ENCODE results near the gene OTUD7B. TPM values are rescaled to one million over a fixed set of nuclear protein-coding genes. Genes with fewer than 3 reads are reported as not detected.

OTUD7B gene
- total RNA-seq, 1 experiment from 2014 or later: 23.5 TPM

- DNase-seq: no peak
- Histone ChIP-seq H3K4me2 (ENCODE audit: insufficient read depth, insufficient read length, low read length) (no peak overlapping the region), H4K20me1 (ENCODE audit: control insufficient read depth, insufficient read depth, insufficient read length) (no peaks in the 10 kb centered on the region), H2BK120ac (ENCODE audit: low read depth, low read length, poor library complexity, severe bottlenecking) (no peak overlapping the region), H3K9ac (ENCODE audit: extremely low read depth, insufficient read length, low read length) (no peak overlapping the region), H3K4me1 (ENCODE audit: insufficient read depth, low read length) (peaks cover 4% of the 10 kb centered on the region; the same call in 1 of the 2 replicates), H3K14ac (ENCODE audit: insufficient read depth, low read length) (no peak overlapping the region), H3K27ac (ENCODE audit: insufficient read length, low read depth, low read length) (no peak overlapping the region), H3K9me3 (ENCODE audit: control insufficient read depth, low read depth, low read length) (no peaks in the 10 kb centered on the region), H3T11ph (ENCODE audit: low read length) (no peak overlapping the region), H3K18ac (ENCODE audit: insufficient read length, low read depth, low read length) (no peak overlapping the region), H2AFZ (ENCODE audit: low read length) (no peak overlapping the region), H2BK12ac (ENCODE audit: insufficient read length, low read depth, low read length) (no peak overlapping the region), H4K5ac (ENCODE audit: insufficient read length, low read depth, low read length) (no peak overlapping the region), H3K23me2 (ENCODE audit: insufficient read length, low read depth, low read length, poor library complexity, severe bottlenecking) (peaks cover 11% of the 10 kb centered on the region), H4K8ac (replicated peaks; ENCODE audit: insufficient read length, low read depth, low read length) (no peak overlapping the region), H2BK15ac (ENCODE audit: low read depth, low read length) (no peak overlapping the region), H3K79me2 (ENCODE audit: insufficient read depth, low read length) (peaks cover 8% of the 10 kb centered on the region; the same call in 1 of the 2 replicates), H2AK5ac (ENCODE audit: insufficient read length, low read length) (no peak overlapping the region), H3K56ac (ENCODE audit: insufficient read length, low read depth, low read length) (no peak overlapping the region), H2BK5ac (ENCODE audit: insufficient read length, low read length) (no peak overlapping the region), H3K27me3 (ENCODE audit: insufficient read depth, low read length) (no peaks in the 10 kb centered on the region), H3K23ac (ENCODE audit: insufficient read length, low read depth, low read length) (no peak overlapping the region), H3K4ac (ENCODE audit: low read depth, low read length) (no peak overlapping the region), H4K91ac (ENCODE audit: insufficient read length, low read depth, low read length) (no peak overlapping the region), H3K79me1 (ENCODE audit: insufficient read depth, low read depth, low read length, poor library complexity, severe bottlenecking) (peaks cover 11% of the 10 kb centered on the region), H2BK20ac (ENCODE audit: low read depth, low read length, poor library complexity, severe bottlenecking) (no peak overlapping the region)
- peaks cover 11 to 21% of the 10 kb centered on the region in 2 experiments for H3K4me1 Mint-ChIP-seq
- H3K9me3 Mint-ChIP-seq: no peaks in the 10 kb centered on the region; a peak in 1 of 5 replicates
- H3K27me3 Mint-ChIP-seq (ENCODE audit: low read depth): no peaks in the 10 kb centered on the region
- H3K36me3 Mint-ChIP-seq (ENCODE audit: insufficient read depth in 1 of 3, low read depth in 3 of 3): peaks cover 33 to 54% (median 49%) of the 10 kb centered on the region in 3 experiments
- H3K27ac Mint-ChIP-seq: no peak overlapping the region
- TF ChIP-seq, protein P1, sequence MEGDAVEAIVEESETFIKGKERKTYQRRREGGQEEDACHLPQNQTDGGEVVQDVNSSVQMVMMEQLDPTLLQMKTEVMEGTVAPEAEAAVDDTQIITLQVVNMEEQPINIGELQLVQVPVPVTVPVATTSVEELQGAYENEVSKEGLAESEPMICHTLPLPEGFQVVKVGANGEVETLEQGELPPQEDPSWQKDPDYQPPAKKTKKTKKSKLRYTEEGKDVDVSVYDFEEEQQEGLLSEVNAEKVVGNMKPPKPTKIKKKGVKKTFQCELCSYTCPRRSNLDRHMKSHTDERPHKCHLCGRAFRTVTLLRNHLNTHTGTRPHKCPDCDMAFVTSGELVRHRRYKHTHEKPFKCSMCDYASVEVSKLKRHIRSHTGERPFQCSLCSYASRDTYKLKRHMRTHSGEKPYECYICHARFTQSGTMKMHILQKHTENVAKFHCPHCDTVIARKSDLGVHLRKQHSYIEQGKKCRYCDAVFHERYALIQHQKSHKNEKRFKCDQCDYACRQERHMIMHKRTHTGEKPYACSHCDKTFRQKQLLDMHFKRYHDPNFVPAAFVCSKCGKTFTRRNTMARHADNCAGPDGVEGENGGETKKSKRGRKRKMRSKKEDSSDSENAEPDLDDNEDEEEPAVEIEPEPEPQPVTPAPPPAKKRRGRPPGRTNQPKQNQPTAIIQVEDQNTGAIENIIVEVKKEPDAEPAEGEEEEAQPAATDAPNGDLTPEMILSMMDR (conservative IDR thresholded peaks at IDR 0.05): no peak
- WGBS (ENCODE audit: extremely low coverage, insufficient read length, low lambda C conversion rate): no CpG with 5 or more reads among the region's 10 CpGs
- 0 out of 5 replicates have a peak overlapping the region, but pooled peaks of 1 of the 2 experiments have one; percentile 9 for H3K4me3 Mint-ChIP-seq
Observed at GRCh38 chr1:149923626-149924025, 86.9 kb downstream of the OTUD7B start.
